Osteoblast (primary cell): ENCODE measurements around the gene RASSF7. TPM values are rescaled to one million over a fixed set of nuclear protein-coding genes. Genes with fewer than 3 reads are reported as not detected.
"Not testable (repeated sequence)": the region's sequence is repeated elsewhere in the genome, so short reads cannot be mapped to it uniquely, and the experiment has no call there.

Experiments used
- DNase-seq: peaks from one replicate; pipeline ENCODE4 v3.0.0; 2011; ENCODE audit warnings: low spot score, mixed read lengths; ENCODE audit not compliant: insufficient read length; ENCODE audit errors: missing footprints
- H2AFZ ChIP-seq: 2 replicates; pipeline ENCODE4 v1.6.0; 2011; ENCODE audit warnings: mild to moderate bottlenecking, low read length
- H3K27ac ChIP-seq: 2 replicates; pipeline ENCODE4 v1.5.1; 2011; ENCODE audit warnings: mild to moderate bottlenecking, low read depth, low read length, moderate library complexity
- H3K27me3 ChIP-seq: 2 replicates; pipeline ENCODE4 v1.6.0; 2012; ENCODE audit warnings: mild to moderate bottlenecking, control low read depth, inconsistent platforms, low read length, moderate library complexity; ENCODE audit not compliant: insufficient read depth
- H3K36me3 ChIP-seq: 2 replicates; pipeline ENCODE4 v1.5.1; 2011; ENCODE audit warnings: mild to moderate bottlenecking, low read length, control low read depth, moderate library complexity; ENCODE audit not compliant: insufficient read depth
- H3K4me1 ChIP-seq: 2 replicates; pipeline ENCODE4 v1.5.1; 2011; ENCODE audit warnings: mild to moderate bottlenecking, low read length, control low read depth, moderate library complexity; ENCODE audit not compliant: insufficient read depth
- H3K4me2 ChIP-seq: 2 replicates; pipeline ENCODE4 v1.6.0; 2011; ENCODE audit warnings: mild to moderate bottlenecking, low read length; ENCODE audit not compliant: insufficient read depth
- H3K4me3 ChIP-seq: fragments of 200-600 bp; sonication (generic); 3 replicates; pipeline ENCODE4 v1.5.1; 2012; ENCODE audit warnings: mild to moderate bottlenecking, low read length, inconsistent platforms; ENCODE audit not compliant: insufficient read depth
- H3K79me2 ChIP-seq: 2 replicates; pipeline ENCODE4 v1.6.0; 2012; ENCODE audit warnings: mild to moderate bottlenecking, low read length, control low read depth, inconsistent platforms; ENCODE audit not compliant: insufficient read depth
- H3K9me3 ChIP-seq: 2 replicates; pipeline ENCODE4 v1.5.1; 2011; ENCODE audit warnings: low read depth, low read length, control low read depth
- H4K20me1 ChIP-seq: 2 replicates; pipeline ENCODE4 v1.6.0; 2012; ENCODE audit warnings: mild to moderate bottlenecking, low read length, control low read depth; ENCODE audit not compliant: insufficient read depth
- total RNA-seq: library from RNA; depleted of rRNA; stranded (reverse); fragments of >200 nt; gene quantifications from 2 replicates; pipeline ENCODE4 v1.2.3, GENCODE V29; 2012
- TF ChIP-seq, protein P1 (sequence below): IDR thresholded peaks from 2 replicates; pipeline ENCODE4 v1.5.1; 2011; ENCODE audit warnings: mild to moderate bottlenecking, low read depth, low read length, moderate library complexity; ENCODE audit errors: extremely low read depth

RASSF7 gene
- total RNA-seq, 1 donor, result 6.2 TPM

DNA sequence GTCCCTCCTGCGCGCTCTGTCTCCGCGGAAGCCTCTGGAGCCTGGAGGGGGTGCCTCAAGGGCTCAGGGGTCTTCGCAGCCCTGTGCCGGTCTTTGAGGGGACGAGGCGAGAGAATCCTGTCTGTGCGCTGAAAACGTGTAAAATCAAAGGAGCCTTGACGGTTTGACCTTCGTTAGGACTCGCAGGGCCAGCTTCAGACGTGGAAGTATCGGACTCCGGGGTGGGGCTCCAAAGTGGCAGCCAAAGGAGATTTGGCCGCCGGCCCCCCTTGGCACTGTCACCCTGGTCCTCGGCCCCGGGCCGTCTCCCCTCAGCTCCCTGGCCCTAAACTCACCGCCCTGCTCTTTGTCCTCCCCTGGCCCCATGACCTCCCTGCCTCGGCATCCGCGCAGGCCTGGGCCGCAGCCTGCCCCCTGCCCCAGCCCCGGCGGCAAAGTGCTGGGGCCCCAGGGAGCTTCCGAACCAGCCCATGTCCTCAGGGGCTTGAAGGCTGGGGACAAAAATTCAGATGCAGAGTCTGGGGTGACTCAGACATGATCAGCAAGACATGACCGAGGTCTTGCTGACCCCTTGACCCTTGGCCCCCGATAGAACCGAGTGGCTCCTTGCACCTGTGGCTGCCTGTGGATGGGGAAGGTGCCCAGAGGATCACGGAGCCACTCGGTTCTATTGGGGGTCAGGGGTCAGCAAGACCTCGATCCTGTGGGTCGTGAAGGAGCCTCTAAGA lies 8.6 kb downstream of the RASSF7 start:
- peak overlapping the region; percentile 56 for H2AFZ ChIP-seq
- no peaks in the 10 kb centered on the region for H3K36me3 ChIP-seq
- peak overlapping the region; percentile 59 for H3K4me3 ChIP-seq
- peaks cover 2% of the 10 kb centered on the region for H4K20me1 ChIP-seq
- H3K79me2 ChIP-seq, result no peaks in the 10 kb centered on the region
- DNase-seq, result no peak
- no peaks in the 10 kb centered on the region for H3K9me3 ChIP-seq
- peaks cover 2% of the 10 kb centered on the region for H3K4me1 ChIP-seq
- H3K27me3 ChIP-seq, result peaks cover 14% of the 10 kb centered on the region
- no peak overlapping the region for H3K27ac ChIP-seq
- TF ChIP-seq, protein P1, sequence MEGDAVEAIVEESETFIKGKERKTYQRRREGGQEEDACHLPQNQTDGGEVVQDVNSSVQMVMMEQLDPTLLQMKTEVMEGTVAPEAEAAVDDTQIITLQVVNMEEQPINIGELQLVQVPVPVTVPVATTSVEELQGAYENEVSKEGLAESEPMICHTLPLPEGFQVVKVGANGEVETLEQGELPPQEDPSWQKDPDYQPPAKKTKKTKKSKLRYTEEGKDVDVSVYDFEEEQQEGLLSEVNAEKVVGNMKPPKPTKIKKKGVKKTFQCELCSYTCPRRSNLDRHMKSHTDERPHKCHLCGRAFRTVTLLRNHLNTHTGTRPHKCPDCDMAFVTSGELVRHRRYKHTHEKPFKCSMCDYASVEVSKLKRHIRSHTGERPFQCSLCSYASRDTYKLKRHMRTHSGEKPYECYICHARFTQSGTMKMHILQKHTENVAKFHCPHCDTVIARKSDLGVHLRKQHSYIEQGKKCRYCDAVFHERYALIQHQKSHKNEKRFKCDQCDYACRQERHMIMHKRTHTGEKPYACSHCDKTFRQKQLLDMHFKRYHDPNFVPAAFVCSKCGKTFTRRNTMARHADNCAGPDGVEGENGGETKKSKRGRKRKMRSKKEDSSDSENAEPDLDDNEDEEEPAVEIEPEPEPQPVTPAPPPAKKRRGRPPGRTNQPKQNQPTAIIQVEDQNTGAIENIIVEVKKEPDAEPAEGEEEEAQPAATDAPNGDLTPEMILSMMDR, result no peak
- H3K4me2 ChIP-seq, result peak overlapping the region; percentile 67

DNA sequence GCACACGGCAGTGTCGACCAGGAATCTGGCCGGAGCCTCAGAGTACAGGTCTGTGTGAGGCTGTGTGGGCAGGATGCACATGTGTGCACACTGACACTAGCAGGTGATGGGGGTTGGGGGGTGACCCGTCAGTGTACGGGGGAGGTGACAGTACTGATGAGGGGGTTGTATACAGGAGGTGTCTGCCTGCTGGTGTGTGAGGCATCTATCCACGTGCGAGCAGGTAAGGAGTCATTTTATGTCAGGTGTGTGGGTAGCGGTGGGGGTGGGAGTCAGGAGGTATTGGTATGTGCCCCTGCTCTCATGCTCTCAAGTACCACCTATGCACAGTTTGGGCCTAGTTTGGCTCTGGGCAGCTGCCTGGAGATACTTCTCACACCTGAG lies 11.0 kb downstream of the RASSF7 start:
- no peak overlapping the region for H2AFZ ChIP-seq
- H3K27me3 ChIP-seq, result peaks cover 20% of the 10 kb centered on the region
- TF ChIP-seq, protein P1, result no peak
- no peak for DNase-seq
- no peak overlapping the region for H3K27ac ChIP-seq
- peaks cover 2% of the 10 kb centered on the region for H4K20me1 ChIP-seq
- H3K79me2 ChIP-seq, result peaks cover under 1% of the 10 kb centered on the region
- no peaks in the 10 kb centered on the region for H3K36me3 ChIP-seq
- no peaks in the 10 kb centered on the region for H3K9me3 ChIP-seq
- H3K4me1 ChIP-seq, result peaks cover 2% of the 10 kb centered on the region
- H3K4me2 ChIP-seq, result no peak overlapping the region
- H3K4me3 ChIP-seq, result no peak overlapping the region

DNA sequence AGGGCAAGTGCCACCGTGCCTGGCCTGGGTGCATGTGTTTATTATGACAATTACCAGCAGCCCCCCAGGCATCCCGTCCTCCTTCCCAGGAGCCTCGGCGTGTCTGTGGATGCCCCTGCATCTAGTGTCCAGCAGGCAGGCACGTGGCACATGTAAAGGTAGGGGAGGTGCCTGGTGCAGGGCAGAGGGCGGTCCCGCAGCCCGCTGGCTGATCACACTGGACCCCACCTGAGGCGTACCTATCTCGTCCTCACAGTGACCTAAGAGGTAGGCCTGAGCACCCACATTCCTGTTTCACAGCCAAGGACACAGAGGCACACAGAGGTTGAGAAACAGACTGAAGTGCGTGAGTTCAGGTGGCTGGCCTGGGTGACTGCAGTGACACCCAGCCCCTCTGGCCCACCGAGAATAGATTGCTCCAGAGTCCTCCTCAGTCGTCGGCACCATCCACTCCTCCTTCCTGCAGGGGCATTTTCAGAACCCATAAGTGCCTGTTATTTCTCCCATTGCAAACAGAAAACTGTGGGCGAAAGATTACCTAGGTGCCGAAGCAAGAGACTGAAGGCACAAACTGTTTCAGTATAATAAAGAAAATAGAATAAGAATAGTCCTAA lies 12.5 kb downstream of the RASSF7 start:
- Histone ChIP-seq H3K4me1 (peaks cover 11% of the 10 kb centered on the region), H3K4me2 (no peak overlapping the region), H3K36me3 (no peaks in the 10 kb centered on the region), H3K9me3 (no peaks in the 10 kb centered on the region), H4K20me1 (peaks cover 15% of the 10 kb centered on the region), H3K27me3 (peaks cover 14% of the 10 kb centered on the region), H3K27ac (no peak overlapping the region), H3K4me3 (no peak overlapping the region), H3K79me2 (peaks cover 16% of the 10 kb centered on the region), H2AFZ (no peak overlapping the region)
- TF ChIP-seq, protein P1, result no peak
- DNase-seq, result peak; percentile 77

- not testable (repeated sequence) for H3K9me3 ChIP-seq, H3K4me3 ChIP-seq, H3K36me3 ChIP-seq, H3K4me2 ChIP-seq, H3K27ac ChIP-seq, DNase-seq, H2AFZ ChIP-seq
- peaks cover 12% of the 10 kb centered on the region for H3K4me1 ChIP-seq
- H3K79me2 ChIP-seq, result peaks cover 24% of the 10 kb centered on the region
- H4K20me1 ChIP-seq, result peaks cover 23% of the 10 kb centered on the region
- peaks cover 13% of the 10 kb centered on the region for H3K27me3 ChIP-seq
These were observed 13.3 kb downstream of the RASSF7 start for GRCh38 chr11:574031-574570.
